Right lobe of liver (tissue), 4 donors: ENCODE measurements around the gene TMEM54.

Experiments used
- CTCF ChIP-seq, 4 donors: fragments of 200-600 bp in 3 of 4; fragments of 450-650 bp in 1 of 4; IDR thresholded peaks; one replicate each; pipeline versions ENCODE4 v1.5.1 to v1.8.0; 2016 to 2022; ENCODE audit warnings: antibody characterized with exemption in 4 of 4, mild to moderate bottlenecking in 2 of 4
- POLR2A ChIP-seq: fragments of 450-650 bp; IDR thresholded peaks from one replicate; pipeline ENCODE4 v1.6.1; 2017; ENCODE audit warnings: antibody characterized with exemption, mild to moderate bottlenecking
- donor health status: DM: no; HTN: no; CAD: no.
- donor health status: DM: no; HTN: no; CAD: no.
- donor health status: DM: no; HTN: yes; CAD: no.

GRCh38 chr1:32891241-32891570 lies 10.0 kb downstream of the TMEM54 start:
- no peak for TF ChIP-seq CTCF (IDR thresholded peaks at IDR 0.05)
- TF ChIP-seq POLR2A = no peak
